Midbrain (tissue), 1 donor: ENCODE data around the gene FHL3.

Source experiments
- DNase-seq: peaks from one replicate; lab custom pipeline; 2025; lab: John Stamatoyannopoulos, UW

The FHL3 gene, protein sequence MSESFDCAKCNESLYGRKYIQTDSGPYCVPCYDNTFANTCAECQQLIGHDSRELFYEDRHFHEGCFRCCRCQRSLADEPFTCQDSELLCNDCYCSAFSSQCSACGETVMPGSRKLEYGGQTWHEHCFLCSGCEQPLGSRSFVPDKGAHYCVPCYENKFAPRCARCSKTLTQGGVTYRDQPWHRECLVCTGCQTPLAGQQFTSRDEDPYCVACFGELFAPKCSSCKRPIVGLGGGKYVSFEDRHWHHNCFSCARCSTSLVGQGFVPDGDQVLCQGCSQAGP

DNA sequence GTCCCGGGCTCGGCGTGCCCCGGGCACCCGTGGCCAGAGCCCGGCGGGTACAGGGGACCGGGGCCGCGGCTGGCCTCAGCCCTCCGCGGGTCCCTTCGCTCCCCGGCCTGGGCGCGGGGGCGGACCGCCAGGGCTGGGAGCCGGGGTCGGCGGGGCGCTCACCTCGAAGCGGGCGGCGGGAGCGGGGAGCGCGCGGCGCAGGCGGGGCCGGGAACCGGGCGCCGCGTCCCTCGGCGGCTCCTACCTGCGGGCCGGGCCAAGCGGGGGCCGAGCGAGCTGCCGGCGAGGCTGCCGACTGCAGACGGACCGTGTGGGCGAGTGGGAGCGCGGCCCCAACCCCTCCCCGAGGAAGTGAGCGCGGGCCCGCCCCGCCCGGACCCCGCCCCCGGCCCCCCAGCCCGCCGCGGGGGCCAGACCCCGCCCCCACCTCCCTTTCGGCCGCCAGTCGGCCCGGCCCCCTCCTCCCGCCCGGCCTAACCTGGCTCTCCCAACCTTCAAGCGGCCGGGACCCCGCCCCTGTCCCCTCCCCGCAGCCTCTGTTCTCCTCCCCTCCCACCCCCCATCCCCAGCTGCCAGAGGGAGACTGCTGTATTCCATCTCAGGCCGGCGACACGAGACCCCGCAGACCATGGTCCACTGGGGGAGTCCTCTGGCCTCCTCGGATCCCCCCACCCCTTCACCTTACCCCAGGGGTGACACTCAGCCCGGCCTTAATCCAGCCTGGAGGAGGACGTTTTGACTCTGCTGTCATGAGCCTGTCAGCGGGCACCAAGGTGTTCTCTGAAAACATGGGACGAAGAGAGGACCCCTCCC, at the start of gene FHL3:
Gene FHL3, minus strand, starts transcription at position 320 of the 813 bp plus-strand sequence. CDS start 6,102 bp downstream, outside the sequence.
- DNase-seq, result no peak

DNA sequence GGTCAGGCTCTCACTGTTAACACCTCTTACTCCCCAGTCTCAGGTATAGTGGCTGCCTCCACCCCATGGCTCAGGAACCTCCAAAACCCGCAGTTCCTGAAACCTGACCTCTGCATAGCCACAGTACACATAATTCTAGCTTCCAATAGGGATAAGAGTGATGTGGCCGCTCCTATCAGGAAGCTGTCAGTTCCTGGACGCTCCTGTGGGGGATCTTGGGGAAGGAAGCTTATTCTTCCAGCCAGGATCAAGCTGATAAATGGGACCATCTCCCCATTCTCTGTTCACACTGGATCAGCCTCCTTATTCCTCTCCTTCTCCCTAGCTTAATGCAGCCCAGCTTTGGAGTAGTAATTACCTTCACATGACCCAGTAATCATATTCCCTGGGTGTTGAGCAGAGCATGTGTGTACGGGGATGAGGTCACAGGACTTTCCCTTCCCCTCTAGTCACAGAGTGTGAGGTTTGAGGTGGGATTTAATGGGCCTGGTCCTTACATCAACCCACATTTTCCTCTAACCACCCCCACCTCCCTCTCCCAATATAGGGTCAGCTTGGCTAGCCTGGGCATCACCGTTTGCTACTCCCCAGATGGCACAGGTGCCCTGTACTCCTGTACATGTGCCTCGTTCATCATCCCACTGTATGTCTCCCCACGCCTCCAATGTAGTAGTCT, 48.2 kb upstream of the FHL3 start:
- no peak for DNase-seq

DNA sequence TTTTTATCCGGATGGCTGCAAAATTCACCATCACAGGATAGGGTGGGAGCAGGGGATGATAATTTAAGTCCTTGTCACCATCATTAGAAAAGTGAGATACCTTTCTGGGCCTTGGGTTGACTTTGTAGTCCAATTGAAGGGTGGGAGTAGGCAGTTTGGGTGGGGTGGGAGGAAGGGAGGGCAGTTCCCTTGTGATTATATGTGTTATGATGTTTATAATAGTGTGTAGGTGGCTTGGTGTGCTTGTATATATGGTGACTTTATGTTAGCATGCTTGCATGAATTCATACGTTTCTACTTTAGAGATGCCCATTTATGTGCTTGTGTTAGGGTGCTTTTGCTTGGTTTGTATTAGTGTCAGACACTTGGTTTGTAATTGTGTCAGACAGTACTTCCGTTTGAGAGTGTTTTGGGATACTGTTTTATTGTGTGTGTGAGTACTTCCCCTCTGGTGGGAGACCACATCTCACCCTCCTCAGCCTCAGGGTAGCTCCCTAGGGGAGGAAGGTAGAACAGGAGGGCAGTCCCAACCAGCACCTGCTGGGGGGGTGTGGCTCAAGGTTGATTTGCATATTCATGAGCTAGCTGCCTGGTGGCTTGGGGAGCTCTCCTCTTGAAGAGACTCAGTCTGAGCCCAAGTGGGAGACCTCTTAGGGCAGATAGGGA, 47.6 kb upstream of the FHL3 start:
- DNase-seq, result no peak

DNA sequence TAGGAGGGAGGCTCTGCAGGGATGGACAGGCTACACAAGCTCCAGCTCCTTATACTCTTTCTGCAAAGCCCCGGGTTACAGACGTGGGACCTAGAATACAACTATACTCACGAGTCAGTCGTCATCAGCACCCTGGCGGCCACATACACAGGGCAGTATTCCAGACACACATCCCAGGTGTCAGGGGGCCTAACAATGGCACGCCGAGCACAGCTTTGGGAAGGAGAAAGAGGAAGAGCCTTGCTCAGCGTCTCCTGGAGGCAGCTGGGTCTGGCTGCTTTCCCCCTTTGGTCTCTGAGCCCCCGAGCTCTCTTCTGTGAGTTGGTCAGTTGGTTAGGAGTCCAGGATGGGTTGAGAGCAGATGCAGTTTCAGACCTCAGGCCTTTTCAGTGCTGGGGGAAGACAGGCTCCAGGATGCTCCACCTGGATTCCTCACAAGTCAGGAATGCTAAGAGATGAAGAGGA, 45.8 kb upstream of the FHL3 start:
- DNase-seq, result no peak

DNA sequence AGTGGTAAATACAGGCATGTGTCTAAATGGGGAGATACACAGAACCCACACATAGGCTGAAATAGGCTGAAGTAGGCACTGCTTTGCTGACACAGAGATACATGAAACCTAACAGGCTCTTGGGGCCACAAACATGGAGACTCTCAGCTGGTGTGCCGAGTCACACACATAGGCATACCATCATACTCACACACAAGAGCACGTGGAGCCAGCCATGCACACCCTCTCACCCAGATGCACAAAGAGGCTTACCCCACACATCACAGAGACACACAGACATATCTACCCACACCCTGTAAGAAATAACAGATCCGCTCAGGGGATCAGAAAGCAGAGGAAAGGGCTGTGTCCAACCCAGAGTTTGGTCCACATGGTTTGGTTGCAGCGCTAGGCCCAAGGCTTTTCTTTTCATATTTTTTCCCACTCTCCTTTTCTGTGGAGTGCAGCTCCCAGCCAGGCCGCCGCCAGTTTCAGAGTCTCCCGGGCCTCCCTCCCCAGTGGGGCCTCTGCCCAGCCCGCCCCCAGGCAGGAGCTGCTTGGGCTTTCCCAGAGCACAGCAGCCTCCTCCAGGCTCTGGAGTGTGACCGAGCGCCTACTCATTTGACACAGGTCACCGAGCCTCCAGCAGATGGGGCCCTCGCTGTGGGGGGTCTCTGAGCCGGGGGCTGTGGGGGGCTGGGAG, 45.2 kb upstream of the FHL3 start:
- DNase-seq, result no peak

DNA sequence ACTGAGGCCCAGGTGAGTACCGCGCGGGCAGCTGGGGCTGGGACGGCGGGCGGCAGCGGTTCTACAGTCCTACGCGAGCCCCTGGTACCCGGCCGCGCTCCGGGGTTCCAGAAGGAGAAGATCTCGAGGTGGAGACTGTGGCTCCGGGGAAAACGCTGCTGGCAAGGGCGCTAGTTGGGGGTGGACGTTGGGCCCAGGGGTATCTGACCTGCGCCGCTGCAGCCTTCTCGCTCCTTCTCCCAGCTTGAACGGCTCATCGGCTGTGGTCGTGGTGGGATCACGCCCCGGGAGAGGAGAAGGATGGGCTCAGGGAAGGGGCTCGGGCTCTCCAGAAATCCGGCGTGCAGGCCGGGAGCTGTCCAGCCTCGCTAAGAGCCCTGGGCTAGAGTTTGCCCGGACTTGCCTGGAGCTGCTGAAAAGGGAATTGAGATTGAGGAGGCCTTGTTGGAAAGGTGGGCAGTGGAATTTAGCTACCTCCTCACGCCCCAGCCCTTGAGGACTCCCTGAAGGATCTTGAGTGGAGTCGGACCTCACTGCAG, 42.4 kb upstream of the FHL3 start:
- DNase-seq, result no peak

DNA sequence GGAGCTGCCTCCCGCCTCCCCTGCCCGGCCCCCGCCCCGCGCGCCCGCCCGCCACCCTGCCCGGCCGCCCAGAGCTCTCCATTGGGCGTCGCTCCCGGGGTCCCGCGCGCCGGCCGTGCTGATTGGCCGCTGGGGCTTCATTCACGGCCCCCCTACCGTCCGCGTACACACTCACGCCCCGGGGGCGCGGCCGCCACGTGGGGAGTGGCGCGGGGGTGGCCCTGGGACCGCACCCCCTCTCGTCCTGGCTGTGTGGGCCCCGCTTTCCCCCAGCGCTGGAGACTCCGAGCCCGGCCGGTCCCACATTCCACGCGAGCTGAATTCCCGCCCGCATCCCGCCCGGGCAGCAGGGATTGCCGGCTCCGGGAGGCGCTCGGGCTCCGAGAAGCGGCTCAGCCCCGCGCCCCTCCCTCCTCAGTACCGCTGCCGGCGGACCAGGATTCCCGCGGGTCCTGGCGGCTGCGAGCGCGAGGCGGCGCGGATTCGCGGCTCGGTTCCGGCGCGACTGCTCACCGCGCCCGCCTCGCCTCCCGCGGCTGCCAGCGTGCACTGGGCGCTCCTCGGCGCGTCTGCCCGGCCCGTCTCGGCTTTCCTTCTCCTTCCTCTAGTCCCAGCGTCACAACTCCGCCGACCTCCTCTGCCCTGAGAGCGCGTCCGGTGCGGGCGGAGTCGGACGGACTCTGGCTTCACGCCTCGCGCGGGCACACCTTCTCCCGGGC, 41.7 kb upstream of the FHL3 start:
- DNase-seq, result peak; percentile 94

DNA sequence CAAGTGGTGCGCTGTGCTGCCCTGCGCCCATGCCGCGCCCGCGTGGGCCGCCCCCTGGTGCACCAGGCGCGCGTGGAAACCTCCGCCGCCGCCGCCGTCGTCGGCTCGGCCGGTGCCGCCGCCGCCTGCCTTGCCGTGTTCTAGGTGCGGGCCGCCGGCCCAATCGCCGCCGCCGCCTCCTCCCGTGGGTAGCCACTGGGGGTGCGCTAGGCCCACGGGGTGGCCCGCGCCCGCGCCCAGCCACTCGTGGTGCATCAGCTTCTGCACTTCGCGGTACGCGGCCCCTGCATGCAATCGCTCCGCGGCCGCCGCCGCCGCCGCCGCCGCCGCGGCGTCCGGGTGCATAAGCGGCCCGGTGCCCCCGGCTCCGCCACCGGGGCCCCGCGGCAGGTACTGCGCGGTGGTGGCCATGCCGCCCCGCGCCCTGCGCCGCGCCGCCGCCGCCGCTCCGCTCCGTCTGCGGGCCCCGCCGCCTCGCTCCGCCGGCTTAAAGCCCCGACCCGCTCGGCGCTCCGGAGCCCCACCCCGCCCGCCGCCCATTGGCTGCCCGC, 41.1 kb upstream of the FHL3 start, which contains the start of gene POU3F1:
Gene POU3F1, minus strand, starts transcription at position 461 of the 551 bp plus-strand sequence. Its CDS starts 50 bp downstream, at position 411.
- no peak for DNase-seq

DNA sequence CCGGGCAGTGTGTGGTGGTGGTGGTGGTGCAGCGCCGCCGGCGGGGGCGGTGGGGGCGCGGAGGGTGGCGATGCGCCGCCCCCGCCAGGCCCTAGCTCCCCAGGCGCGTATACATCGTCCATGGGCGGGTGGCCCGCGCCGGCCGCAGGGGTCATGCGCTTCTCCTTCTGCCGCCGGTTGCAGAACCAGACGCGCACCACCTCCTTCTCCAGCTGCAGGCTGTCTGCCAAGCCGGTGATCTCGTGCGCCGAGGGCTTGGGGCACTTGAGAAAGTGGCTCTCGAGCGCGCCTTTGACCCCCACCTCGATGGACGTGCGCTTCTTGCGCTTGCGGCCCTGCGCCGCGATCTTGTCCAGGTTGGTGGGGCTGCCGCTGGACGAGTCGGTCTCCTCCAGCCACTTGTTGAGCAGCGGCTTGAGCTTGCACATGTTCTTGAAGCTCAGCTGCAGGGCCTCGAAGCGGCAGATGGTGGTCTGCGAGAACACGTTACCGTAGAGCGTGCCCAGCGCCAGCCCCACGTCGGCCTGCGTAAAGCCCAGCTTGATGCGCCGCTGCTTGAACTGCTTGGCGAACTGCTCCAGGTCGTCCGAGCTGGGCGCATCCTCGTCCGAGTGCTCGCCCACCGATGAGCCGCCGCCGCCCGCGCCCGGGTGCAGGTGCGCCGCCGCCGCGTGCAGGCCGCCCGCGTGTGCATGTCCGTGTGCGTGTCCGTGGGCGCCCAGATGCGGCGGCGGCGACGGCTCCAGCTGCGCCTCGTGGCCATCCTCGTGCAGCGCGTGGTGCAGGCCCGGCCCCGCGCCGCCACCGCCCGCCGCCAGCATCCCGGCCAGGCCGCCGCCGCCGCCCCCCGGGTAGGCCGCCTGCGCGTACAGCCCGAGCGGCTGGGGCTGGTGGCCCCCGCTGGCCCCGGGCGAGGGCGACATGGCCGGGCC, 40.4 kb upstream of the FHL3 start:
- DNase-seq, result no peak

DNA sequence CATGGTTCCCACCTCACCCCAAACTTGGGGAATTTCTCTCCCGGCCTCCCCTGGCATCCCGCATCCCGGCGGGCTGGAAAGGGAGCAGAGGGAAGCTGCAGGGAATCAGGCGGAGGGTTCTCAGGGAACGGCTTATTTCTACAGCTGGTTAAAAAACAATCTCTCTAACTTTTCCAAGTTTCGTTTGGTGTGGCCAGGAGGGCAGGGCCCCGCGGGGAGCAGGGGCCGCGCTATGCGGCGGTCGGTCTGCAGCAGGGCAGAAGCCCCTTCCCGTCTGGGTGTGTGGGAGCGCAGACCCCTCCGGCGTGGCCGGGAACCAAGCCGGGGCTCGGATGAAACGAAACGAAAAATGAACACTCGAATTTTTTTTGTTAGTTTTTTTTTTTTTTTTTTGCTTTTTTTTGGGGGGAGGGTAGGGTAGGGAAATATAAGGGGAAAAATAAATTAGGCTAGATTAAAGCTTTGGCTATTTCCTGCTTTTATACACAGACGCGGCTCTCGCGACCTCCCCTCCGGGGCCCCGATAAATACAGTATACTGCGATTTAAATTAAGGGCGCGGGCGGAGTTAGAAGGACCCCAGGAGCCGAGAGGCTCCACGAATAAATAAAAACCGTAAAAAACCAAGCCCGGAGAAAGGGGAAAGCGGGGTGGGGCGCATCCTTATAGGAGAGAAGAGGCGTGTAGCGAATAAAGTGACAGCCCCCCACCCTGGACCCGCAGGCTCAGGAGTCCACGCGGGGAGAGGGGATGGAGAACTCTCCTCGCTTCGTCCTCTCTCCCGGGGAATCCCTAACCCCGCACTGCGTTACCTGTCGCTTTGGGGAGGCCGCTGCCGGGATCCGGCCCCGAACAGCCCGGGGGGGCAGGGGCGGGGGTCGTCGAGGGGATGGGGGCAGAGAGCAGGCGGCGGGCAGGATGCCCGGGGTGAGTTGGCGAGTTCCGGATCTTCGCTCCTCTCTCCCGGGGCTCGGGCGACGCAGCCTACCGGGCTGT, 39.2 kb upstream of the FHL3 start:
- no peak for DNase-seq

DNA sequence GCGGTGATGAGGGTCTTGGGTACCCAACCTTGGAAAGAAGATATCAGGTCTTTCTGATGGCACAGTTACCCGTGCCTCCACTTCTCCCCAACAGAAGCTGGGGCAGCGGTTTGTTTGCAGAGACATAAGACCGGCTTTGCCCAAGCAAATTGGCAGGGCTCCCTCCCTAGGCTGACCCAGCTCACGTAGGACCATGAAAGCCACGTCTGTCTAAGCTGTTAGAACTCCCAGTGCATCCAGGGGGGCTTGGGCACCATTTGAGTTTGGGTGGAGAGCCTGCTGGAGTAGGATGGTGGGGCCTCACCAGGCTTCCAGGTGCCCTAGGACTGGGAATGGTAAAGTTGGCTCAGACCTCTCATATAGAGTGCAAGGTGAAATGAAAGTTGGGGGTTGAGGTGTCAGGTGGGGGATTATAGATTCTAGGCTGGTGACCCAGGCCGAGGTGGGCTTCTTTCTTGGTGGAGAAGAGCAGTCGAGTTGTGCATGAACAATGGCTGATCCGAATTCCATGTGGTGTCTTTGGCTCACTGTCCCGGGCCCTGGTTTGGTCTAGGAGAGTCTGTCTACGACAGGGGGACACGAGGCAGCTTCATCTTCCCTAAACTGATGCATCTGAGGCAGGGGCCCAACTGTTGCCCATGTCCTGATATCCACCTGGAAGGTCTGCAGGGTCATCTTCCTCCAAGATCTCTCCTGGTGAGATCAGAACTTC, 37.9 kb upstream of the FHL3 start:
- DNase-seq, result no peak

DNA sequence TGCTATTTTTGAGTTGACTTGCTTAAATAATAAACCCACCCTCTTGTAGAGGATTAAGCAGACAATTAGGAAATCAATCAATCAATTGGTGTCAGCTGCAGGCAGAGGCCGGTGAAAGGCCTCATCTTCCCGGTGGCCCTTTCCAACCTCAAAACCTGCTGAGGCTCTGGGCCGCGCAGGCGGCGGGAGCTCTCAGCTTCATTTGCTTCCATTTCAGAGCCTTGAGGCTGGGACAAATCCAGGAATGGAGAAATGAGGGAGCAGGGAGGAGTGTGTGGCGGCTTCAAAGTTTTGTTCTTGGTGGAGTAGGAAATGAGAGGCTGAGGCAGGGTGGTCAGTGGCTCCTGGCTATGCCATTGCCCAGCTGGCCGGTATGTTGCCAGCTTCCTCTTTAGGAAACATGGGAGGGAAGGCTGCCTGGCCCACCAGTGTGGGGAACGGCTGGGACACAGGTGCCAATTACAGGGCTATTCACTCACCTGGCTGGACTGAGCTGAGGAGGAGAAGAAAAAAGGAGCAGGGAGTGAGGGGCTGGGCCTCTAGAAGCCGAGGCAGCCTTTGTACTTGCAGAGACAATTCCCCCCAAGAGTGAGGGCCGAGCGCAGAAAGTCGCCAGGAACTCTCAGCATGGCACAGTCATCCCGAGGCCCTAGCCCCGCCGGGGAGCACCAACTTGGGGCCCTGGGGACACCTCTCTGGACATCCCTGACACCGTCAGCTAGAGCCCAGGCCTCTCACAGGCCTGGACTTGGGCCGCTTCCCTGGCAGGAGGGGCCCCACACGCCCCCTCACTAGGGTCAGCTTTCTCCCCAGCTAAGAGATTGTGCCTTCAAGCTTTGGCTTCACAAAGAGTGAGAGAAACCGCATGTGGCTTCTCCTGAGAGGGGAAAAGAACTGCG, 36.9 kb upstream of the FHL3 start:
- no peak for DNase-seq

DNA sequence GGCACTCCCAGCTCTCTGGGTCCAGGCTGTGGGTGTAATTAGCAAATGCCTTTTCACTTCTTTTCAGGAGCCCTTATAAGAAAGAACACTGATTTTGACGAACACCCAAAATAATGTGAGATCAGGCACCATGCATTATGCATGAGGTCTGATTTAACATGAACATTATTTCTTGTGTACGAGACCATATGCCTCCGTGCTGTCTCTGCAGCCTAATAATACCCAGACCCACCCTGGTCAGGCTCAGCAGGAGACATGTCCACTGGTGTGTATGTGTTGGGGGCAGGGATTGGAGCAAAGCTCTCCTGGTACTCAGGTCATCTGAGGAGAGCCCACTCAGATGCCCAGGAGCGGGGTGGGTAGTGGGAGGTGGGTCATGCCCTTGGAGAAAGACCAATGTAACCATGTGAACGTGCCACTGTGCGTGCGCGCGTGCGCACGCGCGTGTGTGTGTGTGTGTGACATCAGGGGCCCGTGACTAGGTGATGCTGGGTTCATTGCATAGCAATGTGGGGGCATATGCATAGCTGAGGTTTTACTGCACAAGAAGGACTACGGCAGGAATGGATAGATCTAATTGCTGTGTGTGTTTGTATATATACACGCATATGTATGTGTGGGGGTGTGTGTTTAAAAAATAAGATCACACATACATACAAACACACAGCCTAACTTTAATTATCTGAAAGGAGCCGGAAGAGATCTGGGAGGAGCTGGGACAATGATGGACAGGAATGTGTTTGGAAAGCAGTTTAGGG, 34.2 kb upstream of the FHL3 start:
- DNase-seq, result no peak

DNA sequence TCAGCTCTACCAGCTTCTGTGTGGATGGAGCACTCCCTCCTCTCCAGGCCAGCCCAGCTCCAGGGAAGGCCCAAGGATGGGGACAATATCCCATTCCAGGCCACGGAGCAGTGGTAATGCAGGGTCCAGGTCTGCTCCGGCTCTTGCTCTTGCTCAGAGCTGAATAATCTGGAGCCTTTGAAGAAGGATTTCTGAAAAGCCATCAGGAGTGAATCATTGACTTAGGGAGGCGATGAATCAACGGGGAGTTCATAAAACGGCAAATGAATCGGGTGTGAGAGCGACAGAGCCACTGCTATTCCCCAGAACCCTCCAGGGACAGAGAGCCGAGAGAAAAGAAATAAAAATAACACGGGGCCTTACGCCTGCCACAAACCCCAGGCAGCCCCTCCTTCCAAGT, 33.5 kb upstream of the FHL3 start:
- no peak for DNase-seq

DNA sequence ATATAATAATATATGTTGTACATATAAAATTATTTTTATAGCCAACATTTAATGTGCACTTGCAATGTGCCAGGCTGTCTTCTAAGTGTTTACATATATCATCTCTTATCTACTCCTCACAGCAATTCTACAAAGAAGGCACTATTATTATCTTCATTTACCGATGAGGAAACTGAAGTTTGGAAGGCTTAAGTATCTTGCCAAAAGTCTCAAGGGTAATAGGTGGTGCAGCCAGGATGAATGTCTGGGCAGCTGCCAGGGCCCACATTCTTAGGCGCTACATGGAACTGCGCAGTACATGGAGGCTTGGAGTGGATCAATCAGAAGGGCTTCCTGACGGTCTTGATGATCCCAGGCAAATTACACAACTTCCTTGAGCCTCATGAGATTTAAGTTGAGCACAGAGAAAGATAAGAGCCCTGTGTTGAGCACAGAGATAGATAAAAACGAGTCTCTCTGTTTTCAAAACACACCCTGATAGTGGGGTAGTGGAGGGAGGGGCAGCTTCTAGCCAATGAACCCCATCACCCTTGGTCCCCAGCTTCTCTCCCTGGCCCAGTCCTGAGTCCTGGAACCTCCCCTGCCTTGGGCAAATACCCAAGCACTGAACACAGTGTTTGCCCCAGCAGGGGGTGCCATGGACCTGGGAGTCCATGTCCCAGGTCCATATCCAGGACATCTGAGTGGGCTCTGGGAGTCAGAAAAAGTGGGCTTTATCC, 32.1 kb upstream of the FHL3 start:
- DNase-seq, result no peak
